Endothelial cell of umbilical vein (primary cell): Measurements from ENCODE around the gene COX7A2.
A peak's percentile ranks its signal among the peaks of the same experiment; 100 is the strongest.

Experiments used
- CTCF ChIP-seq, 2 donors: IDR thresholded peaks; 1 replicate in 1 of 2; 2 replicates in 1 of 2; pipeline ENCODE4 v1.5.1; 2011; ENCODE audit warnings: low read length in 2 of 2, mild to moderate bottlenecking in 2 of 2, moderate library complexity in 2 of 2, control low read depth in 1 of 2, inconsistent platforms in 1 of 2, low read depth in 1 of 2; ENCODE audit not compliant: insufficient read depth in 1 of 2; ENCODE audit errors: extremely low read depth in 1 of 2
- FOS ChIP-seq: IDR thresholded peaks from 2 replicates; pipeline ENCODE4 v1.6.1; 2011; ENCODE audit warnings: mild to moderate bottlenecking, low read length, moderate library complexity, borderline replicate concordance; ENCODE audit not compliant: insufficient read depth
- POLR2A ChIP-seq: IDR thresholded peaks from 2 replicates; pipeline ENCODE4 v1.6.1; 2012; ENCODE audit warnings: low read depth, mild to moderate bottlenecking, control low read depth, low read length

- TF ChIP-seq CTCF (IDR thresholded peaks at IDR 0.05; ENCODE audit: extremely low read depth in 1 of 2, insufficient read depth in 1 of 2, low read depth in 1 of 2, low read length in 2 of 2) (no peak), POLR2A (no peak), FOS (peak; percentile 43)
Observed at GRCh38 chr6:75275067-75275466, 31.5 kb upstream of the COX7A2 start.
